Left lung (tissue), 10 donors: ENCODE results near the gene PLEKHO2. TPM values are rescaled to one million over a fixed set of nuclear protein-coding genes. Genes with fewer than 3 reads are reported as not detected.

Source experiments
- ATAC-seq: fragments of 200-7000 bp; cut with Tn5 transposase; one replicate; pipeline ENCODE4 v1.9.1; 2020; ENCODE audit warnings: moderate library complexity
- DNase-seq, 4 donors: peaks; one replicate each; pipeline ENCODE4 v3.0.0-alpha.2; 2013 to 2020
- H3K27ac ChIP-seq, 2 donors: fragments of 200-600 bp; sonication (generic) in 1 of 2; one replicate each; pipeline versions ENCODE4 v1.5.0 to v1.8.0; 2020 to 2021
- H3K27me3 ChIP-seq, 2 donors: fragments of 200-600 bp; sonication (generic) in 1 of 2; one replicate each; pipeline versions ENCODE4 v1.5.0 to v1.8.0; 2020 to 2021
- H3K36me3 ChIP-seq, 2 donors: fragments of 200-600 bp; sonication (generic) in 1 of 2; one replicate each; pipeline versions ENCODE4 v1.5.0 to v1.8.0; 2020 to 2021
- H3K4me1 ChIP-seq, 2 donors: fragments of 200-600 bp; one replicate each; pipeline ENCODE4 v1.8.0; 2021
- H3K4me3 ChIP-seq, 2 donors: fragments of 200-600 bp; sonication (generic) in 1 of 2; one replicate each; pipeline versions ENCODE4 v1.5.0 to v1.8.0; 2020 to 2021; ENCODE audit warnings: mild to moderate bottlenecking in 1 of 2
- H3K9me3 ChIP-seq, 2 donors: fragments of 200-600 bp; sonication (generic) in 1 of 2; one replicate each; pipeline versions ENCODE4 v1.5.0 to v1.8.0; 2020 to 2021
- intact Hi-C, 2 donors: fragments of 100-400 bp; cut with DNase I; formaldehyde crosslinking; loops; one replicate each; pipeline versions ENCODE4 v1.11.2 to v1.14.2; 2022
- polyA plus RNA-seq, 6 donors: library from polyadenylated mRNA; unstranded; fragments of 120-200 nt; gene quantifications; one replicate each; pipeline ENCODE4 v1.2.1, GENCODE V29; 2013; ENCODE audit not compliant: insufficient read length in 6 of 6
- total RNA-seq, 2 donors: library from RNA; stranded (reverse); fragmentation: NEBNext Ultra II Directional; extraction: Animal tissue kit (Norgen Biotek cat#: 25700); gene quantifications; one replicate each; pipeline ENCODE4 v1.2.1, GENCODE V29; 2021
- TF ChIP-seq, protein P1 (sequence below), 2 donors: fragments of 200-600 bp; sonication (generic) in 1 of 2; IDR thresholded peaks; one replicate each; pipeline versions ENCODE4 v1.5.0 to v1.8.0; 2021; ENCODE audit warnings: antibody characterized with exemption in 2 of 2
- donor health status: DM: no; HTN: yes; CAD: no.
- donor health status: DM: no; HTN: no; CAD: no.

PLEKHO2 gene
- total and polyA plus RNA-seq, 8 donors = 22.0 to 91.8 (median 26.7) TPM

DNA sequence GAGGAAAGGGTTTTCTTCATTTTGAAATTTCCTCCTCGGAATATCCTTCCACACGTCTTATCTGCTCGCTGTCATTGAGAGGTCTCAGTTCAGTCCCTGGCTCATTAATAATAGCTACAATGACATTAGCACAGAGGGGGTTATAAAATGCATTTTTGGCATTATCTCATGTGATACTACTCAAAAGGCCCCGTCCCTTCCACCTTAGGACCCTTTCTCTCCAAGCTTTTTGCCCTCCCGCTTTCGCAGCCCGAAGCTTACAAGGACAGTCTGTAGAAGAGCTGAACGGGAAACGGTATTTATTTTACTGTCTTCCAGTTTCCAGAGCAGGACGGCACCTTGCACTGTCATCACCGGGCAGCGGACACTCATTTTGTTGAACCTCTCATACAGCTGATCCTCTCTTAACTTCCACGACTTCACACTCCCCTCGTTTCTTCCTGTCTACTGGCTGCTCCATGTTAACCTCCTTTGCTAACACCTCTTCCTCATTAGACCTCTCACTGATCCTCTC, 5.6 kb upstream of the PLEKHO2 start:
- ATAC-seq (peak; percentile 2), DNase-seq (peak in 1 of 4 donors; percentile 21)
- H3K4me1 ChIP-seq = peaks cover 5 to 51% of the 10 kb centered on the region in 2 donors
- peak overlapping the region in 1 of 2 donors; percentile 15 for H3K4me3 ChIP-seq
- H3K36me3 ChIP-seq = no peaks in the 10 kb centered on the region
- intact Hi-C loops = no loop called here
- TF ChIP-seq, protein P1, sequence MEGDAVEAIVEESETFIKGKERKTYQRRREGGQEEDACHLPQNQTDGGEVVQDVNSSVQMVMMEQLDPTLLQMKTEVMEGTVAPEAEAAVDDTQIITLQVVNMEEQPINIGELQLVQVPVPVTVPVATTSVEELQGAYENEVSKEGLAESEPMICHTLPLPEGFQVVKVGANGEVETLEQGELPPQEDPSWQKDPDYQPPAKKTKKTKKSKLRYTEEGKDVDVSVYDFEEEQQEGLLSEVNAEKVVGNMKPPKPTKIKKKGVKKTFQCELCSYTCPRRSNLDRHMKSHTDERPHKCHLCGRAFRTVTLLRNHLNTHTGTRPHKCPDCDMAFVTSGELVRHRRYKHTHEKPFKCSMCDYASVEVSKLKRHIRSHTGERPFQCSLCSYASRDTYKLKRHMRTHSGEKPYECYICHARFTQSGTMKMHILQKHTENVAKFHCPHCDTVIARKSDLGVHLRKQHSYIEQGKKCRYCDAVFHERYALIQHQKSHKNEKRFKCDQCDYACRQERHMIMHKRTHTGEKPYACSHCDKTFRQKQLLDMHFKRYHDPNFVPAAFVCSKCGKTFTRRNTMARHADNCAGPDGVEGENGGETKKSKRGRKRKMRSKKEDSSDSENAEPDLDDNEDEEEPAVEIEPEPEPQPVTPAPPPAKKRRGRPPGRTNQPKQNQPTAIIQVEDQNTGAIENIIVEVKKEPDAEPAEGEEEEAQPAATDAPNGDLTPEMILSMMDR (IDR thresholded peaks at IDR 0.05) = peak in 1 of 2 donors; percentile 10
- no peaks in the 10 kb centered on the region for H3K9me3 ChIP-seq
- peak overlapping the region; percentile 80 to 87 for H3K27ac ChIP-seq
- H3K27me3 ChIP-seq = no peaks in the 10 kb centered on the region

DNA sequence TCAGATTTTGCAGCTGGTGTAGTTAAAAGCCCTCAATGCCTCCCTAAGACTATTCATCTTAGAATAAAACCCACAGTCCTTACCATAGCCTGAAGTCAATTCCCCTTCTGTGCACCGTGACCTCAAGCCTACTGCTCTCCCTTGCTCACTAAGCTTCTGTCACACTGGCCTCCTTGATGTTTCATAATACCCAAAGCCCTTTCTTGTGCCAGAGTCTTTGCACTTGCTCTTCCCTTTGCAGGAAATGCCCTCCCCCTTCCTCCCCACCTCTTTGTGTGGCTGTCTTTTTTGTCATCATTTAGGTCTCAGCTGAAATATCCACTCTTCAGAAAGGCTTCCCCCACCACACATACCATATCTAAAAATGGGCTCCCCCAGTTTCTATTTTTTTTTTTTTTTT, 4.2 kb upstream of the PLEKHO2 start:
- Histone ChIP-seq H3K4me1 (peaks cover 5 to 52% of the 10 kb centered on the region in 2 donors), H3K27me3 (no peaks in the 10 kb centered on the region), H3K27ac (peak overlapping the region; percentile 8 to 87), H3K9me3 (no peaks in the 10 kb centered on the region), H3K36me3 (no peaks in the 10 kb centered on the region), H3K4me3 (no peak overlapping the region)
- TF ChIP-seq, protein P1 (IDR thresholded peaks at IDR 0.05) = no peak
- DNase-seq = peak in 2 of 4 donors; percentile 39 to 63
- ATAC-seq = no peak
- intact Hi-C loops = no loop called here

DNA sequence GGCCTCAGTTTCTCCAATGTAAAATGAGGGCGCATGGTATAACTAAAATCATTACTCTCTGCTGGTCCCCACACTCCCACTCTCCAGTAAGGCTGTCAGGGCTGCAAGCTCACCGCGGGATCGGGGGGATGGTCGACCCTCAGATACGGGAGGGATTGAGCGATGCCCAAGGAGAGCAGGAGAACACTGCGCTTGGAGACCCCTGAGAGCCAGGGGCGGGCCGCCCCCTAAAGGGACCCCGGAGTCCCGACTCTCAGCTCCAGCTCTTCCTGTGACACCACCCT, 713 bp upstream of the PLEKHO2 start:
- DNase-seq (peak in 1 of 4 donors; percentile 33), ATAC-seq (no peak)
- Histone ChIP-seq H3K27ac (peak overlapping the region; percentile 94 to 98), H3K36me3 (peaks cover 0 to 8% of the 10 kb centered on the region in 2 donors), H3K4me3 (peak overlapping the region; percentile 31 to 95), H3K27me3 (no peaks in the 10 kb centered on the region), H3K4me1 (peaks cover 9 to 69% of the 10 kb centered on the region in 2 donors), H3K9me3 (no peaks in the 10 kb centered on the region)
- TF ChIP-seq, protein P1 (IDR thresholded peaks at IDR 0.05) = no peak
- intact Hi-C loops = loop anchor here in 1 of 2 donors (10.0 kb wide), 1 partner anchor 54 kb away; no protein-coding TSS in a partner anchor

DNA sequence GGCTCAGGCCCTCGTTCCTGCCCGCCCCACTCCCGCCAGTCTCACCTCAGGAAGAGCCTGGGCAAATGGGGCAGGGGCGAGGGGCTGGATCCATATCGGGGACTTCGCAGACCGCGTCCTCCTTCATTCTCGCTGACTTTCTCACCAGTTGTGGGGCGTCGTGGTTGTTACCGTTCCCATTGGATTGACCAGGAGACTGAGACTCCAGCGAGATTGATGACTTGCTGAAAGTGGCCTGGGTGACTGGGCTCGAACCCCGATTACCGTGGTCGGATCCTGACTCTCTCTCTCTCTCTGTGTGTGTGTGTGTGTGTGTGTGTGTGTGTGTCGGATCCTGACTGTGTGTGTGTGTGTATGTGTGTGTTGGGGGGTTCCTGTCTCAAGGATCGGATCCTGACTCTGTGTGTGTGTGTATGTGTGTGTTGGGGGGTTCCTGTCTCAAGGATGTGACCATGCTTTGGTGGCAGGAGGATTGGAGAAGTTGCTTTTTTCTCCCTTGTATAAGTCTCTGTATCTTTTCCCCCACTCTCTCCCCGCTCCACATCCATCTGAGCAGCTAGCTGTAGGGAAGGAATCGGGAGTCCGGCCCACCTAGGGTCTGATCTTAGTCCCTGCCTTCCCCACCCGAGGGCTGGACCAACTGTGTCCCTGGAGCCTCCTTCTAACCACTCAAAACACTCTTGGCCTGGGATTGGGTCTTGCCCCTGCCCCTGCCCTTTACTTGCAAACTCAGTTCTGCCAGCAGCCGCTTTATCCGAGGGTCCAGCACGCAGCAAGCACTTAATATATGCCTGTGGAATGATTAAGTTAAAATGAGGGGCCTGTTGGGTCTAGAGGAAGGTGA, 603 bp downstream of the PLEKHO2 start:
- DNase-seq (peak in 2 of 4 donors; percentile 31 to 50), ATAC-seq (no peak)
- Histone ChIP-seq H3K4me3 (peak overlapping the region; percentile 94 to 95), H3K4me1 (peaks cover 12 to 69% of the 10 kb centered on the region in 2 donors), H3K9me3 (no peaks in the 10 kb centered on the region), H3K27ac (peak overlapping the region; percentile 90 to 98), H3K36me3 (peaks cover 0 to 18% of the 10 kb centered on the region in 2 donors), H3K27me3 (no peaks in the 10 kb centered on the region)
- intact Hi-C loops = loop anchor here in 1 of 2 donors (10.0 kb wide), 1 partner anchor 52 kb away; no protein-coding TSS in a partner anchor
- TF ChIP-seq, protein P1 (IDR thresholded peaks at IDR 0.05) = no peak

DNA sequence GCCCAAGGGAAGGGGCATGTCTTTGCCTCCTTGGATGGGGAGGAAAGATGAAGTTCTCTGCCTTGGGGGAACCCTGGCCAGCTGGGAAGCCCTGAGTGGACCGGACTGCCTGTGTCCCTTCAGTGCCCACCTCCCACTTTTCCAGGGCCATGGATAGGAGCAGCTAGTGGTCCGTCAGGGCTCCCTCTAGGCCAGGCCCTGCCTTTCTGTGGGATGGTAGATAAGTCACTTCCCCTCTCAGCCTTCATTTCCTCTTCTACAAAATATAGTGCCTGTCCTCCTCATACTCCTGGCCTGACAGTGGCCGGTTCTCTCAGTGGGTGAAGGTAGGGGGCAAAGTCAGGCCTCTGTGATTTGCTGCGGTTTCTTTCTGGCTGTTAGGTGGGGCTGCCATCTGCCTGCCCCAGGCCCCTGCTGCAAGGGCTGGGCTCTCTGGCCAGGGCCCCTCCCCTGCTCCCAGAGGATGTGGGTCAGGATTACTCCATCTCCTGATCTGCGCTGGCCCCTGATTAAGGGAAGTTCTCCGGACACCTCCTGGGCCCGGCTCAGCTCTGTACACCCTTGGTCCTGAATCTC, 1.4 kb downstream of the PLEKHO2 start:
- H3K27me3 ChIP-seq = no peaks in the 10 kb centered on the region
- H3K27ac ChIP-seq = peak overlapping the region; percentile 90 to 98
- no peaks in the 10 kb centered on the region for H3K9me3 ChIP-seq
- peaks cover 0 to 26% of the 10 kb centered on the region in 2 donors for H3K36me3 ChIP-seq
- H3K4me1 ChIP-seq = peaks cover 16 to 69% of the 10 kb centered on the region in 2 donors
- intact Hi-C loops = loop anchor here in 1 of 2 donors (10.0 kb wide), 1 partner anchor 52 kb away; no protein-coding TSS in a partner anchor
- TF ChIP-seq, protein P1 (IDR thresholded peaks at IDR 0.05) = no peak
- peak; percentile 3 for ATAC-seq
- DNase-seq = peak in 2 of 4 donors; percentile 77 to 88
- peak overlapping the region; percentile 94 to 95 for H3K4me3 ChIP-seq
